HCT116 (cell line): Measurements from ENCODE around the gene LPAR5.

Experiments used
- ATF3 ChIP-seq: IDR thresholded peaks from 2 replicates; pipeline ENCODE4 v1.6.1; 2012
- CTCF ChIP-seq, 3 experiments: fragments of 200-600 bp in 1 of 3; sonication (generic) in 1 of 3; IDR thresholded peaks in 2 of 3; conservative IDR thresholded peaks in 1 of 3; 2 replicates each; pipeline ENCODE4 v1.5.1; 2012 to 2017; ENCODE audit warnings: low read depth in 2 of 3, low read length in 2 of 3, antibody characterized with exemption in 1 of 3, borderline replicate concordance in 1 of 3, control low read depth in 1 of 3, mild to moderate bottlenecking in 1 of 3, mixed read lengths in 1 of 3, mixed run types in 1 of 3, moderate library complexity in 1 of 3; ENCODE audit not compliant: insufficient read depth in 1 of 3
- EGR1 ChIP-seq: IDR thresholded peaks from 2 replicates; pipeline ENCODE4 v1.6.1; 2012; ENCODE audit warnings: low read depth
- EZH2 ChIP-seq: fragments of 200-600 bp; sonication (generic); IDR thresholded peaks from 2 replicates; pipeline ENCODE4 v1.6.1; 2017; ENCODE audit warnings: antibody characterized with exemption, mixed run types
- JUND ChIP-seq: IDR thresholded peaks from 2 replicates; pipeline ENCODE4 v1.6.1; 2012
- POLR2A ChIP-seq: IDR thresholded peaks from 2 replicates; pipeline ENCODE4 v1.7.0; 2011; ENCODE audit warnings: borderline replicate concordance; ENCODE audit not compliant: insufficient read depth, insufficient read length; ENCODE audit errors: extremely low read depth
- POLR2AphosphoS5 ChIP-seq: IDR thresholded peaks from 2 replicates; pipeline ENCODE4 v1.6.1; 2011; ENCODE audit warnings: mild to moderate bottlenecking, low read depth, low read length, moderate library complexity
- RAD21 ChIP-seq: IDR thresholded peaks from 2 replicates; pipeline ENCODE4 v1.6.1; 2012; ENCODE audit warnings: low read depth, mild to moderate bottlenecking
- SIN3A ChIP-seq: IDR thresholded peaks from 2 replicates; pipeline ENCODE4 v1.6.1; 2012; ENCODE audit warnings: low read depth
- SRF ChIP-seq: IDR thresholded peaks from 2 replicates; pipeline ENCODE4 v1.6.1; 2012; ENCODE audit warnings: low read depth
- ZFX ChIP-seq: fragments of 450-650 bp; IDR thresholded peaks from 2 replicates; pipeline ENCODE4 v1.6.1; 2017

GRCh38 chr12:6640497-6640896 lies 4.7 kb upstream of the LPAR5 start:
- TF ChIP-seq ZFX (no peak), SIN3A (no peak), JUND (no peak), SRF (no peak), CTCF (IDR thresholded peaks at IDR 0.05 in 2 of 3, conservative IDR thresholded peaks at IDR 0.05 in 1 of 3; ENCODE audit: borderline replicate concordance in 1 of 3, insufficient read depth in 1 of 3, low read depth in 2 of 3, low read length in 2 of 3) (no peak), EZH2 (no peak), ATF3 (no peak), RAD21 (no peak), POLR2A (no peak), EGR1 (no peak), POLR2AphosphoS5 (no peak)
